HFF-Myc (cell line): Measurements from ENCODE around the gene LEFTY2.
A peak's percentile ranks its signal among the peaks of the same experiment; 100 is the strongest.

Experiments used
- DNase-seq: peaks from one replicate; pipeline ENCODE4 v3.0.0-alpha.2; 2011; ENCODE audit warnings: low read depth; ENCODE audit errors: extremely low read depth
- H3K4me3 ChIP-seq: replicated peaks from 2 replicates; pipeline ENCODE4 v1.5.1; 2011; ENCODE audit warnings: low read depth, mild to moderate bottlenecking, control low read depth, low read length
- TF ChIP-seq, protein P1 (sequence below): IDR thresholded peaks from 2 replicates; pipeline ENCODE4 v1.5.1; 2012; ENCODE audit warnings: mild to moderate bottlenecking, low read depth, low read length, control low read depth; ENCODE audit errors: missing control alignments

The LEFTY2 gene

GRCh38 chr1:225918280-225918679 is 22.7 kb downstream of the LEFTY2 start:
- DNase-seq = no peak
- TF ChIP-seq, protein P1, sequence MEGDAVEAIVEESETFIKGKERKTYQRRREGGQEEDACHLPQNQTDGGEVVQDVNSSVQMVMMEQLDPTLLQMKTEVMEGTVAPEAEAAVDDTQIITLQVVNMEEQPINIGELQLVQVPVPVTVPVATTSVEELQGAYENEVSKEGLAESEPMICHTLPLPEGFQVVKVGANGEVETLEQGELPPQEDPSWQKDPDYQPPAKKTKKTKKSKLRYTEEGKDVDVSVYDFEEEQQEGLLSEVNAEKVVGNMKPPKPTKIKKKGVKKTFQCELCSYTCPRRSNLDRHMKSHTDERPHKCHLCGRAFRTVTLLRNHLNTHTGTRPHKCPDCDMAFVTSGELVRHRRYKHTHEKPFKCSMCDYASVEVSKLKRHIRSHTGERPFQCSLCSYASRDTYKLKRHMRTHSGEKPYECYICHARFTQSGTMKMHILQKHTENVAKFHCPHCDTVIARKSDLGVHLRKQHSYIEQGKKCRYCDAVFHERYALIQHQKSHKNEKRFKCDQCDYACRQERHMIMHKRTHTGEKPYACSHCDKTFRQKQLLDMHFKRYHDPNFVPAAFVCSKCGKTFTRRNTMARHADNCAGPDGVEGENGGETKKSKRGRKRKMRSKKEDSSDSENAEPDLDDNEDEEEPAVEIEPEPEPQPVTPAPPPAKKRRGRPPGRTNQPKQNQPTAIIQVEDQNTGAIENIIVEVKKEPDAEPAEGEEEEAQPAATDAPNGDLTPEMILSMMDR = no peak
- H3K4me3 ChIP-seq = no peak overlapping the region

- H3K4me3 ChIP-seq = no peak overlapping the region
- DNase-seq = no peak
- TF ChIP-seq, protein P1 = no peak
These were observed 23.5 kb downstream of the LEFTY2 start for GRCh38 chr1:225917536-225917935.

DNA sequence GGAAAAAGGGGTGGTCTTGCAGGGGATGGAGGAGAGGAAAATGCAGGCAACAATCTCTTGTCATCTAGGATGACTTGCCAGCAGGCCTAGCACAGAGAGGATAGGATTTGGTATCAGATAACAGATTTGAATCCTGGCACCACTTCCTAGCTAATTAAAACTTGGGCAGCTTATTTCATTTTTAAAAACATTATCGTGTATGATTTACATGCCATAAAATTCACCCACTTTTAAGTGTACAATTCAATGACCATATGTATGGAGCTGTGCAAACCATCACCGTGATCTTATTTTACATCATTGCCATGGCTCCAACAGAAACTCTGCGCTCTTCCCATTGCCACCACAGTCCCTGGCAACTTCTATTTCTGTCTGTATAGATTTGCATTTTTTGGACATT is 23.9 kb downstream of the LEFTY2 start:
- no peak overlapping the region for H3K4me3 ChIP-seq
- TF ChIP-seq, protein P1 = no peak
- no peak for DNase-seq

DNA sequence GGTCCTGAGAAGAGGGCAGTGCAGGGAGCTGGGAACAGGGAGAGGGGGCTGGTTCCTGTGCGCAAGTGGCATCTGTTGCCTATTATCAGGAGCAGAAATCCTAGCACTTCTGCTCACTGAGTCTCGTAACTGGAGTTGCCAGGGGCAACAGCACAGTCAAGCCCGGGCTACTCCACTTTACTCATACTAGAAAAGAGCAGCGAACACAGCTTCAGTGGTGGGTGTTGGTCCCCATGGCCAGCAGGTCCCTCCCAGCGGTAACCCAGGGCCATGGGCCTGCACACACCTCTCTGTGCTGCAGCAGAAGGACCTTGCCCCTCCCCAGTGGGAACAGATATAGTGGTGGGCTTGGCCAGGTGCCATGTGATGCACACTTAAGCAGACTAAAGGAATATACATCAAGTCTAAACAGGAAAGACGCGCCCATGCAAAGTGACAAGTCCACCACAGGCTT is 25.5 kb downstream of the LEFTY2 start:
- TF ChIP-seq, protein P1 = no peak
- DNase-seq = peak; percentile 37
- no peak overlapping the region for H3K4me3 ChIP-seq

- TF ChIP-seq, protein P1 = no peak
- DNase-seq = no peak
- H3K4me3 ChIP-seq = no peak overlapping the region
These were observed 26.1 kb downstream of the LEFTY2 start for GRCh38 chr1:225914947-225915346.

GRCh38 chr1:225914391-225914790 is 26.6 kb downstream of the LEFTY2 start:
- no peak for DNase-seq
- H3K4me3 ChIP-seq = no peak overlapping the region
- TF ChIP-seq, protein P1 = no peak
